ENCODE data around the gene OGG1.
"Not testable (repeated sequence)": the region's sequence is repeated elsewhere in the genome, so short reads cannot be mapped to it uniquely, and the experiment has no call there.

OGG1 gene

GRCh38 chr3:9765865-9766264 is 16.1 kb downstream of the OGG1 start:
- DNase-seq (ENCODE audit: low spot score), result no peak

- DNase-seq (ENCODE audit: low spot score), result no peak
These were observed 17.7 kb downstream of the OGG1 start for GRCh38 chr3:9767418-9767817.

GRCh38 chr3:9768141-9768775 is 18.5 kb downstream of the OGG1 start:
- DNase-seq (ENCODE audit: low spot score), result no peak

GRCh38 chr3:9769012-9769411 is 19.3 kb downstream of the OGG1 start:
- no peak for DNase-seq (ENCODE audit: low spot score)

- DNase-seq (ENCODE audit: low spot score), result peak; percentile 32
These were observed 19.9 kb downstream of the OGG1 start, which contains the start of gene CAMK1 for GRCh38 chr3:9769426-9770275. TSS of gene CAMK1 (minus strand) at chr3:9769947. CDS start at chr3:9767749, 2,198 bp downstream.

GRCh38 chr3:9770276-9770812 is 20.6 kb downstream of the OGG1 start:
- no peak for DNase-seq (ENCODE audit: low spot score)

GRCh38 chr3:9771007-9771406 is 21.3 kb downstream of the OGG1 start:
- not testable (repeated sequence) for DNase-seq (ENCODE audit: low spot score)

GRCh38 chr3:9776896-9777693 is 27.3 kb downstream of the OGG1 start:
- no peak for DNase-seq (ENCODE audit: low spot score)

GRCh38 chr3:9777694-9778021 is 27.9 kb downstream of the OGG1 start:
- DNase-seq (ENCODE audit: low spot score), result no peak

GRCh38 chr3:9778143-9779074 is 28.7 kb downstream of the OGG1 start:
- DNase-seq (ENCODE audit: low spot score), result no peak

GRCh38 chr3:9779075-9779593 is 29.4 kb downstream of the OGG1 start:
- no peak for DNase-seq (ENCODE audit: low spot score)

GRCh38 chr3:9779721-9780457 is 30.1 kb downstream of the OGG1 start:
- DNase-seq (ENCODE audit: low spot score), result no peak

- no peak for DNase-seq (ENCODE audit: low spot score)
These were observed 30.7 kb downstream of the OGG1 start for GRCh38 chr3:9780458-9780812.

GRCh38 chr3:9780910-9781309 is 31.2 kb downstream of the OGG1 start:
- DNase-seq (ENCODE audit: low spot score), result no peak

GRCh38 chr3:9781551-9781950 is 31.8 kb downstream of the OGG1 start:
- no peak for DNase-seq (ENCODE audit: low spot score)

GRCh38 chr3:9781978-9782603 is 32.3 kb downstream of the OGG1 start:
- no peak for DNase-seq (ENCODE audit: low spot score)

GRCh38 chr3:9782770-9783169 is 33.0 kb downstream of the OGG1 start:
- DNase-seq (ENCODE audit: low spot score), result no peak

GRCh38 chr3:9783954-9784353 is 34.2 kb downstream of the OGG1 start:
- DNase-seq (ENCODE audit: low spot score), result no peak

- no peak for DNase-seq (ENCODE audit: low spot score)
These were observed 35.2 kb downstream of the OGG1 start for GRCh38 chr3:9784965-9785364.

- DNase-seq (ENCODE audit: low spot score), result no peak
These were observed 35.9 kb downstream of the OGG1 start for GRCh38 chr3:9785602-9786001.

Data from COLO829 (cell line).